T-helper 2 cell treated with Interferon-gamma antibody and Interleukin-4, amounts not matched to agents 5 μg/mL and 100 μg/mL, for 36 hours (primary cell): ENCODE measurements around the gene JMJD7.

Source experiments
- DNase-seq: peaks from one replicate; pipeline ENCODE4 v3.0.0; 2021; ENCODE audit warnings: low spot score
- H3K27ac Mint-ChIP-seq: one replicate; pipeline ENCODE4 v1.8.0; 2021; ENCODE audit warnings: mild to moderate bottlenecking, mixed read lengths
- H3K27me3 Mint-ChIP-seq: one replicate; pipeline ENCODE4 v1.8.0; 2021; ENCODE audit warnings: low read depth, mixed read lengths
- H3K36me3 Mint-ChIP-seq: one replicate; pipeline ENCODE4 v1.8.0; 2021; ENCODE audit warnings: low read depth, mixed read lengths
- H3K4me1 Mint-ChIP-seq: one replicate; pipeline ENCODE4 v1.8.0; 2021; ENCODE audit warnings: low read depth, mixed read lengths
- H3K4me3 Mint-ChIP-seq: one replicate; pipeline ENCODE4 v1.8.0; 2022; ENCODE audit warnings: mild to moderate bottlenecking, moderate library complexity, mixed read lengths
- H3K9me3 Mint-ChIP-seq: one replicate; pipeline ENCODE4 v1.8.0; 2021; ENCODE audit warnings: mixed read lengths

Gene JMJD7

GRCh38 chr15:41809121-41809520 lies 18.8 kb upstream of the JMJD7 start:
- DNase-seq = no peak
- Mint-ChIP-seq H3K27me3 (no peaks in the 10 kb centered on the region), H3K36me3 (peaks cover 2% of the 10 kb centered on the region), H3K4me3 (no peak overlapping the region), H3K9me3 (no peaks in the 10 kb centered on the region), H3K27ac (no peak overlapping the region), H3K4me1 (peaks cover 33% of the 10 kb centered on the region)

GRCh38 chr15:41809526-41810220 lies 18.2 kb upstream of the JMJD7 start:
- H3K27me3 Mint-ChIP-seq = no peaks in the 10 kb centered on the region
- H3K4me3 Mint-ChIP-seq = no peak overlapping the region
- no peak for DNase-seq
- peaks cover 5% of the 10 kb centered on the region for H3K36me3 Mint-ChIP-seq
- no peaks in the 10 kb centered on the region for H3K9me3 Mint-ChIP-seq
- peaks cover 28% of the 10 kb centered on the region for H3K4me1 Mint-ChIP-seq
- H3K27ac Mint-ChIP-seq = no peak overlapping the region

GRCh38 chr15:41810651-41811431 lies 17.1 kb upstream of the JMJD7 start:
- H3K4me3 Mint-ChIP-seq = peak overlapping the region; percentile 41
- no peaks in the 10 kb centered on the region for H3K9me3 Mint-ChIP-seq
- H3K27me3 Mint-ChIP-seq = no peaks in the 10 kb centered on the region
- H3K27ac Mint-ChIP-seq = peak overlapping the region; percentile 29
- no peak for DNase-seq
- peaks cover 24% of the 10 kb centered on the region for H3K4me1 Mint-ChIP-seq
- peaks cover 7% of the 10 kb centered on the region for H3K36me3 Mint-ChIP-seq

- H3K9me3 Mint-ChIP-seq = no peaks in the 10 kb centered on the region
- H3K27me3 Mint-ChIP-seq = no peaks in the 10 kb centered on the region
- peak; percentile 60 for DNase-seq
- peak overlapping the region; percentile 29 for H3K27ac Mint-ChIP-seq
- H3K4me1 Mint-ChIP-seq = peaks cover 24% of the 10 kb centered on the region
- peaks cover 7% of the 10 kb centered on the region for H3K36me3 Mint-ChIP-seq
- peak overlapping the region; percentile 41 for H3K4me3 Mint-ChIP-seq
These were observed 16.3 kb upstream of the JMJD7 start for GRCh38 chr15:41811432-41812195.

GRCh38 chr15:41812820-41813375 lies 15.0 kb upstream of the JMJD7 start:
- H3K4me3 Mint-ChIP-seq = no peak overlapping the region
- no peak overlapping the region for H3K27ac Mint-ChIP-seq
- H3K36me3 Mint-ChIP-seq = peaks cover 14% of the 10 kb centered on the region
- peaks cover 24% of the 10 kb centered on the region for H3K4me1 Mint-ChIP-seq
- H3K27me3 Mint-ChIP-seq = no peaks in the 10 kb centered on the region
- no peak for DNase-seq
- no peaks in the 10 kb centered on the region for H3K9me3 Mint-ChIP-seq

GRCh38 chr15:41813426-41813825 lies 14.5 kb upstream of the JMJD7 start:
- Mint-ChIP-seq H3K4me3 (no peak overlapping the region), H3K36me3 (peaks cover 18% of the 10 kb centered on the region), H3K27ac (no peak overlapping the region), H3K4me1 (peaks cover 24% of the 10 kb centered on the region), H3K9me3 (no peaks in the 10 kb centered on the region), H3K27me3 (no peaks in the 10 kb centered on the region)
- no peak for DNase-seq

- no peaks in the 10 kb centered on the region for H3K27me3 Mint-ChIP-seq
- no peaks in the 10 kb centered on the region for H3K9me3 Mint-ChIP-seq
- peaks cover 24% of the 10 kb centered on the region for H3K36me3 Mint-ChIP-seq
- no peak overlapping the region for H3K4me3 Mint-ChIP-seq
- peaks cover 24% of the 10 kb centered on the region for H3K4me1 Mint-ChIP-seq
- H3K27ac Mint-ChIP-seq = no peak overlapping the region
- DNase-seq = no peak
These were observed 13.4 kb upstream of the JMJD7 start for GRCh38 chr15:41814534-41814933.

DNA sequence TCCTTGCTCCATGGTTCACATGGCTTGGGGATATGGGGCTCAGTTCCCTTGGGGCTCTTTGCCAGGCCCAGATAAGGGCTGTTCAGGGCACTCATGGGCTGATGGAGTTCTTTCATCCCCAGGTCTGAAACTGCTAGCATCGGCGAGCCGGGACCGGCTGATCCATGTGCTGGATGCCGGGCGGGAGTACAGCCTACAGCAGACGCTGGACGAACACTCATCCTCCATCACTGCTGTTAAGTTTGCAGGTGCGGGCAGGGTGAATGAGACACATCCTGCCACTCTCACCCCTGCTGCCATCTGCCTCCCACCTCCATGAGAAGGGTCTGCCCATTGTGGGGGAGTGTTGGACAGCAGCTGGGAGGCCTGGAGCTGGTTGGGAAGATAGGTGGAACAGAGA lies 11.1 kb upstream of the JMJD7 start:
- Mint-ChIP-seq H3K36me3 (peaks cover 29% of the 10 kb centered on the region), H3K9me3 (no peaks in the 10 kb centered on the region), H3K27ac (no peak overlapping the region), H3K4me3 (no peak overlapping the region), H3K27me3 (no peaks in the 10 kb centered on the region), H3K4me1 (peaks cover 7% of the 10 kb centered on the region)
- DNase-seq = no peak

- peaks cover 28% of the 10 kb centered on the region for H3K36me3 Mint-ChIP-seq
- no peak overlapping the region for H3K4me3 Mint-ChIP-seq
- DNase-seq = no peak
- H3K27ac Mint-ChIP-seq = no peak overlapping the region
- H3K27me3 Mint-ChIP-seq = no peaks in the 10 kb centered on the region
- no peaks in the 10 kb centered on the region for H3K9me3 Mint-ChIP-seq
- peaks cover 2% of the 10 kb centered on the region for H3K4me1 Mint-ChIP-seq
These were observed 10.6 kb upstream of the JMJD7 start for GRCh38 chr15:41817327-41817726.

DNA sequence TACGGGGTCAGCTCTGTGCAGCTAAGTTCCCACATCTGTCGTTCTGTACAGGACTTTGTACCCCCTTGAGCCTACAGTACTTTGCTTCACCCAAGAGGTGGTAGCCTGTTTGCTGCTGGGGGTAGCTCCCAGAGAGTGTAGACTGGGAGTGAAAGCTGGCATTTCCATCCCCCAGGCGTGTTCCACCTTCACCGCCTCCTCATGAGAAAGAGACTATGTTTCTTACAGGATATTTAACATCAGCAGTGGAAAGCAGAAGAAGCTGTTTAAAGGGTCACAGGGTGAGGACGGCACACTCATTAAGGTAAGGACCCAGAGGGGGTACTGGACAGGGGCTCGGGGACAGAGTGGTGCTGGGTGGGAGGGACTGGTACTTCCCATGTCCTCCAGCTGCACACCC lies 10.1 kb upstream of the JMJD7 start:
- H3K27ac Mint-ChIP-seq = no peak overlapping the region
- no peaks in the 10 kb centered on the region for H3K9me3 Mint-ChIP-seq
- no peak for DNase-seq
- H3K36me3 Mint-ChIP-seq = peaks cover 30% of the 10 kb centered on the region
- no peak overlapping the region for H3K4me3 Mint-ChIP-seq
- H3K27me3 Mint-ChIP-seq = no peaks in the 10 kb centered on the region
- H3K4me1 Mint-ChIP-seq = no peaks in the 10 kb centered on the region

GRCh38 chr15:41819455-41820050 lies 8.3 kb upstream of the JMJD7 start:
- Mint-ChIP-seq H3K27me3 (no peaks in the 10 kb centered on the region), H3K36me3 (peaks cover 31% of the 10 kb centered on the region), H3K4me1 (no peaks in the 10 kb centered on the region), H3K9me3 (no peaks in the 10 kb centered on the region), H3K27ac (no peak overlapping the region), H3K4me3 (no peak overlapping the region)
- DNase-seq = no peak

- no peak for DNase-seq
- Mint-ChIP-seq H3K36me3 (peaks cover 32% of the 10 kb centered on the region), H3K27ac (no peak overlapping the region), H3K4me1 (no peaks in the 10 kb centered on the region), H3K4me3 (no peak overlapping the region), H3K9me3 (no peaks in the 10 kb centered on the region), H3K27me3 (no peaks in the 10 kb centered on the region)
These were observed 7.0 kb upstream of the JMJD7 start for GRCh38 chr15:41820791-41821423.

GRCh38 chr15:41821831-41822230 lies 6.1 kb upstream of the JMJD7 start:
- H3K27ac Mint-ChIP-seq = no peak overlapping the region
- DNase-seq = no peak
- peaks cover 2% of the 10 kb centered on the region for H3K4me1 Mint-ChIP-seq
- H3K27me3 Mint-ChIP-seq = no peaks in the 10 kb centered on the region
- no peak overlapping the region for H3K4me3 Mint-ChIP-seq
- H3K36me3 Mint-ChIP-seq = peaks cover 36% of the 10 kb centered on the region
- no peaks in the 10 kb centered on the region for H3K9me3 Mint-ChIP-seq
